Parathyroid adenoma (tissue), 2 donors: Measurements from ENCODE around the gene ADGRL3.

Source experiments
- H2AFZ ChIP-seq: fragments of 300-600 bp; sonication (generic); one replicate; pipeline ENCODE4 v1.7.0; 2017; ENCODE audit warnings: antibody characterized with exemption, mild to moderate bottlenecking
- H3K27ac ChIP-seq: fragments of 300-600 bp; sonication (generic); one replicate; pipeline ENCODE4 v1.7.0; 2017
- H3K27me3 ChIP-seq: fragments of 300-600 bp; sonication (generic); one replicate; pipeline ENCODE4 v1.7.0; 2017; ENCODE audit warnings: low read length; ENCODE audit not compliant: control insufficient read depth, insufficient read depth
- H3K36me3 ChIP-seq: fragments of 300-600 bp; sonication (generic); one replicate; pipeline ENCODE4 v1.7.0; 2017; ENCODE audit warnings: low read length; ENCODE audit not compliant: control insufficient read depth, insufficient read depth
- H3K4me1 ChIP-seq: fragments of 300-600 bp; sonication (generic); one replicate; pipeline ENCODE4 v1.7.0; 2017; ENCODE audit warnings: control low read depth
- H3K4me2 ChIP-seq: fragments of 300-600 bp; sonication (generic); one replicate; pipeline ENCODE4 v1.7.0; 2017; ENCODE audit warnings: low read length
- H3K4me3 ChIP-seq: fragments of 300-600 bp; sonication (generic); one replicate; pipeline ENCODE4 v1.7.0; 2017; ENCODE audit warnings: low read depth, low read length
- H3K79me2 ChIP-seq: fragments of 300-600 bp; sonication (generic); one replicate; pipeline ENCODE4 v1.7.0; 2017; ENCODE audit warnings: control low read depth
- H3K9ac ChIP-seq: fragments of 300-600 bp; sonication (generic); one replicate; pipeline ENCODE4 v1.7.0; 2017; ENCODE audit warnings: mild to moderate bottlenecking
- H3K9me3 ChIP-seq: fragments of 300-600 bp; sonication (generic); one replicate; pipeline ENCODE4 v1.7.0; 2017; ENCODE audit warnings: low read length; ENCODE audit not compliant: control insufficient read depth
- CTCF ChIP-seq: fragments of 300-600 bp; sonication (generic); IDR thresholded peaks from one replicate; pipeline ENCODE4 v1.7.0; 2017; ENCODE audit warnings: antibody characterized with exemption, mild to moderate bottlenecking
- donor health status: primary hyperparathyroidism.

Gene ADGRL3

GRCh38 chr4:61405307-61405706, 205.2 kb downstream of the ADGRL3 start:
- Histone ChIP-seq H3K4me1 (no peaks in the 10 kb centered on the region), H3K9me3 (no peaks in the 10 kb centered on the region), H2AFZ (no peak overlapping the region), H3K27me3 (no peaks in the 10 kb centered on the region), H3K27ac (no peak overlapping the region), H3K4me2 (no peak overlapping the region), H3K9ac (no peak overlapping the region), H3K36me3 (no peaks in the 10 kb centered on the region), H3K4me3 (no peak overlapping the region), H3K79me2 (no peaks in the 10 kb centered on the region)
- no peak for TF ChIP-seq CTCF

DNA sequence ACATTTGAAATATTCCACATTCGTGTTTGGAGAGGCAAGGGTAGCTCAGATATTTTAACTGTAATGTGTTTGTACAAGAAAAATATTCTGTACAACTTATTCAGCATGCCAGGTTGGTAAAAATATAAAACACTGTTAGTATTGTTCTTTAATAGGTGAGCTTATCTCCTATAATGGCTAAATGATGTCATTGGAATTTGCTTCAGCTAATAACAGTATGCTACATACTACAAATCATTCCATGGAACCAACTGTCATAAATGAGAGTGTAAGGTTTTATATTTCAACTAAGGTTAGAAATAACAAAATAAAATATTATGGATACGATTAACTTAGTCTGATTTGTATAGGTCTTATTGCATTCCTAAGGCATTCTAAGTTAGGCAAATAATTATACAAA, 206.6 kb downstream of the ADGRL3 start:
- H2AFZ ChIP-seq = no peak overlapping the region
- TF ChIP-seq CTCF = no peak
- no peak overlapping the region for H3K4me2 ChIP-seq
- no peak overlapping the region for H3K4me3 ChIP-seq
- H3K36me3 ChIP-seq = no peaks in the 10 kb centered on the region
- H3K27me3 ChIP-seq = no peaks in the 10 kb centered on the region
- no peak overlapping the region for H3K9ac ChIP-seq
- no peak overlapping the region for H3K27ac ChIP-seq
- H3K9me3 ChIP-seq = no peaks in the 10 kb centered on the region
- no peaks in the 10 kb centered on the region for H3K4me1 ChIP-seq
- no peaks in the 10 kb centered on the region for H3K79me2 ChIP-seq

GRCh38 chr4:61407642-61408618, 207.8 kb downstream of the ADGRL3 start:
- Histone ChIP-seq H3K4me2 (no peak overlapping the region), H3K4me3 (no peak overlapping the region), H3K9me3 (no peaks in the 10 kb centered on the region), H3K9ac (no peak overlapping the region), H3K79me2 (no peaks in the 10 kb centered on the region), H3K27ac (no peak overlapping the region), H2AFZ (no peak overlapping the region), H3K27me3 (no peaks in the 10 kb centered on the region), H3K4me1 (no peaks in the 10 kb centered on the region), H3K36me3 (no peaks in the 10 kb centered on the region)
- no peak for TF ChIP-seq CTCF

- Histone ChIP-seq H3K9ac (no peak overlapping the region), H3K79me2 (no peaks in the 10 kb centered on the region), H3K27ac (no peak overlapping the region), H3K4me1 (no peaks in the 10 kb centered on the region), H3K27me3 (no peaks in the 10 kb centered on the region), H3K4me2 (no peak overlapping the region), H3K36me3 (no peaks in the 10 kb centered on the region), H3K4me3 (no peak overlapping the region), H3K9me3 (no peaks in the 10 kb centered on the region), H2AFZ (no peak overlapping the region)
- no peak for TF ChIP-seq CTCF
Observed at GRCh38 chr4:61408861-61409260, 208.7 kb downstream of the ADGRL3 start.

DNA sequence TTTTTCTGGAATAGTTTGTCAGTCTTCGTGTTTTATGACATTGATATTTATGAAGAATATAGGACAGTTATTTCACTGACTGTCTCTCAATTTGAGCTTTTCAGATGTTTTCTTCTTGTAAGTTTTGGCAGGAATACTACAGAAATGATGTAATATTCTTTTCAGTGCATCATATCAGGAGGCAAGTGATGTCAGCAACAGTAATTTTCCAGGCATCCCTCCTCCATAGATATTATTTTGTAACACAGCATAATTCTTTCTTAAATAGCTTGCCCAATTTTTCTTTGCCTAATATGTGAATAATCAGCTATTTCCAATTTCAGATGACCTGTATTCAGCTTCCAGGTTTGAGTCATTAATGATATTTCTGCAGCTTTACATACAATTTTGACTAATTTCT, 211.1 kb downstream of the ADGRL3 start:
- Histone ChIP-seq H3K9ac (no peak overlapping the region), H3K4me2 (no peak overlapping the region), H3K9me3 (no peaks in the 10 kb centered on the region), H3K27ac (no peak overlapping the region), H3K4me3 (no peak overlapping the region), H3K36me3 (no peaks in the 10 kb centered on the region), H3K79me2 (no peaks in the 10 kb centered on the region), H3K27me3 (no peaks in the 10 kb centered on the region), H3K4me1 (no peaks in the 10 kb centered on the region), H2AFZ (no peak overlapping the region)
- no peak for TF ChIP-seq CTCF
